SU-DHL-6 (cell line): Measurements from ENCODE around the gene GPRIN3.

Source experiments
- H2AFZ ChIP-seq: fragments of 200-600 bp; sonication (generic); 2 replicates; pipeline ENCODE4 v1.6.1; 2014; ENCODE audit warnings: low read depth, mild to moderate bottlenecking, moderate library complexity, mixed read lengths, antibody characterized with exemption, low read length; ENCODE audit not compliant: severe bottlenecking
- H3F3A ChIP-seq: fragments of 200-600 bp; shearing (Covaris generic); 2 replicates; pipeline ENCODE4 v1.6.0; 2016; ENCODE audit warnings: antibody characterized with exemption, mild to moderate bottlenecking; ENCODE audit not compliant: insufficient read depth
- H3K27ac ChIP-seq: fragments of 200-600 bp; sonication (generic); 2 replicates; pipeline ENCODE4 v1.5.1; 2016; ENCODE audit warnings: low read depth, mild to moderate bottlenecking, low read length, moderate library complexity, mixed read lengths
- H3K27me3 ChIP-seq: fragments of 200-600 bp; sonication (generic), shearing (Covaris generic); 2 replicates; pipeline ENCODE4 v1.6.0; 2014; ENCODE audit warnings: mild to moderate bottlenecking, low read length
- H3K36me3 ChIP-seq: fragments of 200-600 bp; sonication (generic); 2 replicates; pipeline ENCODE4 v1.6.1; 2014; ENCODE audit warnings: mild to moderate bottlenecking, low read length, mixed read lengths
- H3K4me2 ChIP-seq: fragments of 300-600, 200-600 bp; shearing (Covaris generic), sonication (generic); 2 replicates; pipeline ENCODE4 v1.6.0; 2014; ENCODE audit warnings: low read length, low read depth, mild to moderate bottlenecking; ENCODE audit not compliant: poor library complexity, severe bottlenecking
- H3K4me3 ChIP-seq: fragments of 200-600 bp; sonication (generic); 2 replicates; pipeline ENCODE4 v1.5.1; 2014; ENCODE audit warnings: antibody characterized with exemption, low read length, mild to moderate bottlenecking, mixed read lengths; ENCODE audit not compliant: insufficient read depth, poor library complexity, severe bottlenecking
- H3K79me2 ChIP-seq: fragments of 200-600 bp; sonication (generic); 2 replicates; pipeline ENCODE4 v1.6.1; 2014; ENCODE audit warnings: mild to moderate bottlenecking, low read length, moderate library complexity; ENCODE audit not compliant: insufficient read depth
- H3K9ac ChIP-seq: fragments of 200-600 bp; sonication (generic); 2 replicates; pipeline ENCODE4 v1.7.0; 2014; ENCODE audit warnings: mild to moderate bottlenecking, low read length
- H3K9me2 ChIP-seq: fragments of 200-600 bp; sonication (generic); replicated peaks from 2 replicates; pipeline ENCODE4 v1.6.1; 2014; ENCODE audit warnings: low read length; ENCODE audit not compliant: insufficient read depth
- H3K9me3 ChIP-seq: fragments of 200-600 bp; sonication (generic); 2 replicates; pipeline ENCODE4 v1.6.1; 2014; ENCODE audit warnings: low read length, mixed read lengths; ENCODE audit not compliant: insufficient read depth
- H4K20me1 ChIP-seq: fragments of 200-600 bp; sonication (generic); 2 replicates; pipeline ENCODE4 v1.6.1; 2014; ENCODE audit warnings: low read depth, mild to moderate bottlenecking, antibody characterized with exemption, low read length, moderate library complexity, mixed read lengths
- EZH2phosphoT487 ChIP-seq: fragments of 200-600 bp; sonication (generic), shearing (Covaris generic); conservative IDR thresholded peaks from 2 replicates; pipeline ENCODE4 v1.6.1; 2018; ENCODE audit warnings: mild to moderate bottlenecking, antibody characterized with exemption, low read length, moderate library complexity, mixed read lengths
- TF ChIP-seq, protein P1 (sequence below): fragments of 200-600 bp; sonication (generic); IDR thresholded peaks from one replicate; pipeline ENCODE4 v1.5.1; 2017; ENCODE audit warnings: antibody characterized with exemption, mild to moderate bottlenecking, low read length, moderate library complexity; ENCODE audit not compliant: insufficient read depth, poor library complexity, severe bottlenecking

Gene GPRIN3

DNA sequence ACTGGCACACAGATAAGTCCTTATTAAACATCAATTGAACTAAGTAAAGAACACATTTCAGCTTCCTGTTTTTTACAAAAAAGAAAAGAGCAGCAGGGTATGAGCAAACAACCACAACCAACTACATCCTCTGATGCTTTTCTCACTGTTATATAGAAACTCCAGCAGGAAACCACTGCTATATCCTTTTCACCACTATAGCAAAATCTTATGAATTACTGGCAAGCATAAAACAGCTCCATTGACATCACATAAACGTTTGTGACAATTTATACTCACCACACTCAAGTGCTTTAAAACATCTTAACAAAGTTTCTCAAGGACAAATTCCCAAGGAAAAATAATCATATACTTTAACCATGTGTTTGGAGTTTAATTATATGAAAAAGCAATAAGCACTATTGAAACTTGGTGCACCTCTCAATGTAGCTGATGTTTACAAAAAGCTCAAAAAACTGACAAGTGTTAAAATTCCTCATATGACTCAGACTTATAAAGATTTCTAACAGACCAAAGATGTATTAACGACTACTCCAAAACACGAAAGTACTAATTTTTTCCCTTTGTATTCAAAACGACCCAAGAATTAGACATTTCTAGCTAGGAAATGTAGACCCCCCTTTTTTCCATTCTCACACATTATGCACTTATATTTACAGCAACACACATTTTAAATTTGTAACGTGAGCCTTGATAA lies 12.9 kb downstream of the GPRIN3 start:
- no peaks in the 10 kb centered on the region for H3K9me2 ChIP-seq
- H3K9me3 ChIP-seq, result no peaks in the 10 kb centered on the region
- no peaks in the 10 kb centered on the region for H4K20me1 ChIP-seq
- no peaks in the 10 kb centered on the region for H3K79me2 ChIP-seq
- H2AFZ ChIP-seq, result no peak overlapping the region
- H3K27ac ChIP-seq, result no peak overlapping the region
- H3K9ac ChIP-seq, result no peak overlapping the region
- H3K4me2 ChIP-seq, result peak overlapping the region; percentile 24
- no peak for TF ChIP-seq EZH2phosphoT487
- TF ChIP-seq, protein P1, sequence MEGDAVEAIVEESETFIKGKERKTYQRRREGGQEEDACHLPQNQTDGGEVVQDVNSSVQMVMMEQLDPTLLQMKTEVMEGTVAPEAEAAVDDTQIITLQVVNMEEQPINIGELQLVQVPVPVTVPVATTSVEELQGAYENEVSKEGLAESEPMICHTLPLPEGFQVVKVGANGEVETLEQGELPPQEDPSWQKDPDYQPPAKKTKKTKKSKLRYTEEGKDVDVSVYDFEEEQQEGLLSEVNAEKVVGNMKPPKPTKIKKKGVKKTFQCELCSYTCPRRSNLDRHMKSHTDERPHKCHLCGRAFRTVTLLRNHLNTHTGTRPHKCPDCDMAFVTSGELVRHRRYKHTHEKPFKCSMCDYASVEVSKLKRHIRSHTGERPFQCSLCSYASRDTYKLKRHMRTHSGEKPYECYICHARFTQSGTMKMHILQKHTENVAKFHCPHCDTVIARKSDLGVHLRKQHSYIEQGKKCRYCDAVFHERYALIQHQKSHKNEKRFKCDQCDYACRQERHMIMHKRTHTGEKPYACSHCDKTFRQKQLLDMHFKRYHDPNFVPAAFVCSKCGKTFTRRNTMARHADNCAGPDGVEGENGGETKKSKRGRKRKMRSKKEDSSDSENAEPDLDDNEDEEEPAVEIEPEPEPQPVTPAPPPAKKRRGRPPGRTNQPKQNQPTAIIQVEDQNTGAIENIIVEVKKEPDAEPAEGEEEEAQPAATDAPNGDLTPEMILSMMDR, result no peak
- no peaks in the 10 kb centered on the region for H3K27me3 ChIP-seq
- peaks cover 5% of the 10 kb centered on the region; the same call in 1 of the 2 replicates for H3F3A ChIP-seq
- H3K4me3 ChIP-seq, result no peak overlapping the region
- no peaks in the 10 kb centered on the region for H3K36me3 ChIP-seq

DNA sequence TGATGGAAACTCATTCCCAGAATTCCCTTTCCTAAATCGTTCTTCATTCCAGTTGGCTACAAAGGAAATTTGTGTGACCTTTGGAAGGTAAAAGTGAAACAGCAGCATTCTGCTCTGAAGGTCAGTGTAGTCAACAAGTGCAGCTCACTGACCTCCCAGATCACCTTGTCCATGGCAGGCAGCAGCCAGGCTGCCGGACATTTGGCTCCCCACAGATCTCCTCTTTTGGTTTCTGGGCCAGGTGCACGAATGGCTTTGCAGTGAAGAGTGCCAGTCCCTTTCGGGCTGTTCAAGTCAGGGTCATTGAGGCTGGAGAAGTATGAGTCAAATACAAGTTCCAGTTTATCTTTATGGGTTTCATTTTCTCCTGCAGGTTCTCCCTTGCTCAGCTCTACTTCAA lies 14.3 kb downstream of the GPRIN3 start:
- no peak overlapping the region for H3K27ac ChIP-seq
- H3K4me3 ChIP-seq, result no peak overlapping the region
- H3K9ac ChIP-seq, result no peak overlapping the region
- H4K20me1 ChIP-seq, result no peaks in the 10 kb centered on the region
- H3K9me2 ChIP-seq, result no peaks in the 10 kb centered on the region
- no peak for TF ChIP-seq EZH2phosphoT487
- TF ChIP-seq, protein P1, result no peak
- no peak overlapping the region for H3K4me2 ChIP-seq
- H3K79me2 ChIP-seq, result no peaks in the 10 kb centered on the region
- H3K36me3 ChIP-seq, result no peaks in the 10 kb centered on the region
- no peaks in the 10 kb centered on the region for H3F3A ChIP-seq
- H2AFZ ChIP-seq, result no peak overlapping the region
- H3K9me3 ChIP-seq, result no peaks in the 10 kb centered on the region
- no peaks in the 10 kb centered on the region for H3K27me3 ChIP-seq

DNA sequence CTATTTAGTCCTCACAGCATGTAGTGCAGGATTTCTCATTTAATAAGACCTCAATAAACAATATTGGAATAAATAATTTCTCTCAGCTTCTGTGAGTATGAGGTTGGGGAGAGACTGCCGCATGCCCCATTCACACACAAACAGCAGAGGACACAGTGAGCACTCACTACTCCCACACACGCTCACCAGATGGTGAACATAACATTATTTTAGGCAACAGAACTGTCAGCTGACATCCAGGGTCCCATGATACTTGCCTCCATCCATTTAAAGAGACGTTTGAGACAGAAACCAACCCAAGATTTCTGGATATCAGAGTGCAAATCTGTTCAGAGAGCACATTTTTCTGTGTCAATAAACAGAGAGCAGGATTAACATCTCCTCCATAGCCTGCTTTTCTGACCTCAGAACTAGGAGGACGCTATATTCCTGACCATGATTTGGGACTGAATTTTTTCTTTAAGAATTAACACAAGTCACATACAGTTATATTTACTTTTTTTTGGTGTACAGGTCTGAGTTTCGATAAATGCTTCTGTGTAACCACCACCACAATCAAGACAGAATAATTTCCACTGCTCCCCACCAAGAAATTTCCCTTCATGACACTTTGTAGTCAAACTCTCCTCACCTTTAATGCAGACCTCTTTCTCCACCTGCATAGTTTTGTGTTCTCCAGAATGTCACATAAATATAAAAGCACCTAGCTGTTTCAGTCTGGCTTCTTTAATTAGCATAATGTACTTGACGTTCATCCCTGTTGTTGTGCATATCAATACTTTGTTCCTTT lies 16.7 kb downstream of the GPRIN3 start:
- no peaks in the 10 kb centered on the region for H4K20me1 ChIP-seq
- H3K9me2 ChIP-seq, result no peaks in the 10 kb centered on the region
- TF ChIP-seq, protein P1, result no peak
- TF ChIP-seq EZH2phosphoT487, result no peak
- no peaks in the 10 kb centered on the region for H3K79me2 ChIP-seq
- H3K4me3 ChIP-seq, result no peak overlapping the region
- H3K9me3 ChIP-seq, result no peaks in the 10 kb centered on the region
- no peak overlapping the region for H3K4me2 ChIP-seq
- no peak overlapping the region for H2AFZ ChIP-seq
- H3K9ac ChIP-seq, result no peak overlapping the region
- H3K36me3 ChIP-seq, result no peaks in the 10 kb centered on the region
- H3K27me3 ChIP-seq, result no peaks in the 10 kb centered on the region
- no peaks in the 10 kb centered on the region for H3F3A ChIP-seq
- no peak overlapping the region for H3K27ac ChIP-seq
